Suppressor macrophage (primary cell): ENCODE data around the gene ARHGDIG.

ENCODE experiments used
- DNase-seq, 4 experiments: peaks; one replicate each; pipeline ENCODE4 v3.0.0-alpha.2; 2020 to 2022

Gene ARHGDIG

DNA sequence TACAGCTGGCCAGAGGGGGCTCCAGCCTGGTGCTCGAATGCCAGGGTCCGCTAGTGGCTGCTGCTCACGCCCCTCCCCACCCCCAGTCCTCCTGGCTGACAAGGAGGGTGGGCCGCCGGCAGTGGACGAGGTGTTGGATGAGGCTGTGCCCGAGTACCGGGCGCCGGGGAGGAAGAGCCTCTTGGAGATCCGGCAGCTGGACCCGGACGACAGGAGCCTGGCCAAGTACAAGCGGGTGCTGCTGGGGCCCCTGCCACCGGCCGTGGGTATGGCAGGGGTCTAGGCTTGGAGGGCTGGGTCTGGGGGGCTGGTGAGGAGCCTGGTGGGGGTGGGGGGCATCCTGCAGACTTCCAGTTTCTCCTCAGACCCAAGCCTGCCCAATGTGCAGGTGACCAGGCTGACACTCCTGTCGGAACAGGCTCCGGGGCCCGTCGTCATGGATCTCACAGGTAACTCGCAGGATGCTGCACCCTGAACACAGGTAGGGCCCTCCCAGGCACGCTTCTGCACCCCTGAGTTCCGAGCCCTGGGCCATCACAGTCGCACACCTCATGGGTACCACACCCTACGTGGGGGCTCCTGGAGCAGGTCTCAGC lies 1.4 kb downstream of the ARHGDIG start:
- no peak for DNase-seq

DNA sequence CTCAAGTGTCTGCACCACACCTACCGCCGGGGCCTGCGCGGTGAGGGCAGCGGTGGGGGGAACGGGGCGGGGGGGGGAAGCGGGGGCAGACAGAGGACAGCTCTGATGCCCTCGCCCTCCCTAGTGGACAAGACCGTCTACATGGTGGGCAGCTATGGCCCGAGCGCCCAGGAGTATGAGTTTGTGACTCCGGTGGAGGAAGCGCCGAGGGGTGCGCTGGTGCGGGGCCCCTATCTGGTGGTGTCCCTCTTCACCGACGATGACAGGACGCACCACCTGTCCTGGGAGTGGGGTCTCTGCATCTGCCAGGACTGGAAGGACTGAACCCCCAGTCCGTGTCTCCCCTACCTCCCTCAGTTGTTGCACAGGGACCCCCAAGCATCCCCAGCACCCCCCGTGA lies 2.1 kb downstream of the ARHGDIG start:
- no peak for DNase-seq

DNA sequence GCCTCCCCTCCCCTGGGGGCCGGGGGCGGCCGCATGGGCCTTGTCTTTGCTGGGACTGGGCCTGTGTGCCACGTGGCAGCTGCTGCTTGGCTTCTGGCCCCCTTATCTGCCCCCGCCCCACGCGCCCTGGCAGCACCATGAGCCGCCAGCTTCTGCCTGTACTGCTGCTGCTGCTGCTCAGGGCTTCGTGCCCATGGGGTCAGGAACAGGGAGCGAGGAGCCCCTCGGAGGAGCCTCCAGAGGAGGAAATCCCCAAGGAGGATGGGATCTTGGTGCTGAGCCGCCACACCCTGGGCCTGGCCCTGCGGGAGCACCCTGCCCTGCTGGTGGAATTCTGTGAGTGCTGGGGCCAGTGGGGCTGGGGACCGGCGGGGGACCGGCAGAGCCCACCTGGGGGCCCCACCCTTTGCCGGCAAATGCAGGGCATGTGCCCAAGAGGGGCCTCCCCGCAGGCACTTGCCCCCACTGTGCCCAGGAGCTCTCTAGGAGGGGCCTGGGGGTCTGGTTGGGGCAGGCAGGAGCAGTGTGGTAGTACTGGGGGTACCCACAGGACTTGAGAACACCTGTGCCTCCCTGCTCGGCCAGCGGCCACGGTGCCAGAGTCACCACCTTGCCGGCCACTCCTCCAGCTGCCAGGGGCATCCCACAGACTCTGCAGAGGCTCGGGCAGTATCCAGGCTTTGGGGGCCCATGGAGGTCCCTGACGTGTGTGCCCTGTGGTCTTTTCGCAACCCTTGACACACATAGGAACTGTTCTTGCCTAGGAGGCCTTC lies 2.8 kb downstream of the ARHGDIG start, which contains the start of gene PDIA2:
Gene PDIA2 (plus strand): TSS at position 132 of the 773 bp plus-strand sequence. CDS start 6 bp downstream, at position 138.
- DNase-seq: no peak

DNA sequence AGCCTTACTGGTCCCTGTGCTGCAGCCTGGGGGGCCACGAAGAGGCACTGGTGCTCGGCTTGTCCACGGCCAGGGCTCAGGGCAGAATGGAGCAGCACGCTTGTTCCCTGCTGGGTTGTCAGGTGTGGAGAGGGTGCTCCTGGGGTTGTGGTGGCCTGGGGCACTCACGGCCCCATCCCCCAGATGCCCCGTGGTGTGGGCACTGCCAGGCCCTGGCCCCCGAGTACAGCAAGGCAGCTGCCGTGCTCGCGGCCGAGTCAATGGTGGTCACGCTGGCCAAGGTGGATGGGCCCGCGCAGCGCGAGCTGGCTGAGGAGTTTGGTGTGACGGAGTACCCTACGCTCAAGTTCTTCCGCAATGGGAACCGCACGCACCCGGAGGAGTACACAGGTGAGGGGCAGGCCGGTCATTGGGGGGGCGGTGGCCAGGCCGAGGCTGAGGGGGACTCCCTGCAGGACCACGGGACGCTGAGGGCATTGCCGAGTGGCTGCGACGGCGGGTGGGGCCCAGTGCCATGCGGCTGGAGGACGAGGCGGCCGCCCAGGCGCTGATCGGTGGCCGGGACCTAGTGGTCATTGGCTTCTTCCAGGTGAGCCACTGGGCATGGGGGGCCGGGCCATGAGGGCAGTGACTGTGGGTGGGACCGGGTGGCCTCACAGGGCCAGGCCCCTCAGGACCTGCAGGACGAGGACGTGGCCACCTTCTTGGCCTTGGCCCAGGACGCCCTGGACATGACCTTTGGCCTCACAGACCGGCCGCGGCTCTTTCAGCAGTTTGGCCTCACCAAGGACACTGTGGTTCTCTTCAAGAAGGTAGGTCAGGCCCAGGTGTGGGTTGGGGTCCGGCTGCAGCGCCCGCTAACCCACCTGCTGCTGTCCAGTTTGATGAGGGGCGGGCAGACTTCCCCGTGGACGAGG lies 4.1 kb downstream of the ARHGDIG start:
- DNase-seq: no peak

DNA sequence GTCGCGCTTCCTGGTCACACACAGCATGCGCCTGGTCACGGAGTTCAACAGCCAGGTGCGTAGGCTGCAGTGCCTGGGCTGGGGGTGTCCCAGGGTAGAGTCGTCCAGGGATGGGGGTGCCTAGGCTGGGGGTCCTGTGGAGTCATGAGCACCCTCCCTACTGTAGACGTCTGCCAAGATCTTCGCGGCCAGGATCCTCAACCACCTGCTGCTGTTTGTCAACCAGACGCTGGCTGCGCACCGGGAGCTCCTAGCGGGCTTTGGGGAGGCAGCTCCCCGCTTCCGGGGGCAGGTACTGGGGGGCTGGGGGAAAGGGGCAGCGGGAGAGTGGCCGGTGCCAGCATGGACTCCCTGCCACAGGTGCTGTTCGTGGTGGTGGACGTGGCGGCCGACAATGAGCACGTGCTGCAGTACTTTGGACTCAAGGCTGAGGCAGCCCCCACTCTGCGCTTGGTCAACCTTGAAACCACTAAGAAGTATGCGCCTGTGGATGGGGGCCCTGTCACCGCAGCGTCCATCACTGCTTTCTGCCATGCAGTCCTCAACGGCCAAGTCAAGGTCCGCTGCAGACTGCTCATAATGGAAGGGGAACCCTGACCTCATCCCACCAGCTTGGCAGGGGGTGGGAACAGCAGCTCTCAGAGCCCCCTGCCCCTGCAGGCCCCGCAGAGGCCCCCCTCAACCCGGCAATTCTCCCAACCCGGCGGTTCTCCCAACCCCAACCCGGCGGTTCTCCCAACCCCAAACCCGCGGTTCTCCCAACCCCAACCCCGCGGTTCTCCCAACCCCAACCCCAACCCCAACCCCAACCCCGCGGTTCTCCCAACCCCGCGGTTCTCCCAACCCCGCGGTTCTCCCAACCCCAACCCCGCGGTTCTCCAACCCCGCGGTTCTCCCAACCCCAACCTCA lies 5.0 kb downstream of the ARHGDIG start:
- no peak for DNase-seq

DNA sequence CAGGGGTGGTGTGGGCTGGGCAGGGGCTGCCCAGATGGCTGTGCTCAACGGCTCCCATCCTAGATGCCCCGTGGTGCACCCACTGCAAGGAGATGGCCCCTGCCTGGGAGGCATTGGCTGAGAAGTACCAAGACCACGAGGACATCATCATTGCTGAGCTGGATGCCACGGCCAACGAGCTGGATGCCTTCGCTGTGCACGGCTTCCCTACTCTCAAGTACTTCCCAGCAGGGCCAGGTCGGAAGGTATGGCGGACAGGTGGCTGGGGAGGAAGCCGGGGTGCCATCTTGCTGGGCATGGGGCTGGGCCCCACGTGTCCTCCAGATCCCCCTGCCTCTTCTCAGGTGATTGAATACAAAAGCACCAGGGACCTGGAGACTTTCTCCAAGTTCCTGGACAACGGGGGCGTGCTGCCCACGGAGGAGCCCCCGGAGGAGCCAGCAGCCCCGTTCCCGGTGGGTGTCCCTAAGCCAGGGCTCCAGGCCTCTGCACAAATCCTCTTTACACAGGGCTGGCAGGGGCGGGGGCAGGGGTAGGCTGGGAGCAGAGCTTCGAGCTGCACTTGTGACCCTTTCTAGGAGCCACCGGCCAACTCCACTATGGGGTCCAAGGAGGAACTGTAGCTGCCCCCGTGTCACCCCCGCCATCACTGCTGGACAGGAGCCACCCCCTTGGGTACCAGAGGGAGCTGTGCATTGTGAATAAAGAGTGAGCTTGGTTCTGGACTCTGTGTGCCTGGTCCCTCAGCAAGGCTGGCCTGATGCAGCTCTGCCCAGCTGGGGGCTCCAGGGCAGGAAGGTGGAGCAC lies 6.3 kb downstream of the ARHGDIG start:
- no peak for DNase-seq

DNA sequence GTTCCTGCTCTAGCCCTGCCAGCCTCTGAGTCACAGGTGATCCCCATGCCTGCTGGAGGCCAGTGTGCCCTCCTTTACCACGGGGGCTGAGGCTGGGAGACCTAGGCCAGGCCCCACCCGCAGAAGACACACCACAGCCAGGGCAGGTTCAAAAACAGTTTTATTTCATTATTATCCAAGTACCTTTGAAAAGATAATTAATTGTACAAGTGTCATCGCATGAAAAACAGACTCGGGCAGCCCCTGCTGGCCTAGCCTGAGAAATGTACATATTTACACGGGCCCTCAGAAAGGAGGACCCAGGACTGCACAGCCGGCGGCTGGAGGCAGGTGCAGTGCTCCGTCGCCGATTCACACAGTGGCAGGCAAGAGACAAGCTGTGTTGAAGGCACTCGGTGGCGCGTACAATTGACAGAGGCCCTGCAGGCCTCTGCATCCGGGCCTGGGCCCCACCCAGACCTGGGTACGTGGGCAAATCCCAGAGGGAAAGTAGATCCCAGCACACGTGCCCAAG lies 7.0 kb downstream of the ARHGDIG start:
- no peak for DNase-seq

DNA sequence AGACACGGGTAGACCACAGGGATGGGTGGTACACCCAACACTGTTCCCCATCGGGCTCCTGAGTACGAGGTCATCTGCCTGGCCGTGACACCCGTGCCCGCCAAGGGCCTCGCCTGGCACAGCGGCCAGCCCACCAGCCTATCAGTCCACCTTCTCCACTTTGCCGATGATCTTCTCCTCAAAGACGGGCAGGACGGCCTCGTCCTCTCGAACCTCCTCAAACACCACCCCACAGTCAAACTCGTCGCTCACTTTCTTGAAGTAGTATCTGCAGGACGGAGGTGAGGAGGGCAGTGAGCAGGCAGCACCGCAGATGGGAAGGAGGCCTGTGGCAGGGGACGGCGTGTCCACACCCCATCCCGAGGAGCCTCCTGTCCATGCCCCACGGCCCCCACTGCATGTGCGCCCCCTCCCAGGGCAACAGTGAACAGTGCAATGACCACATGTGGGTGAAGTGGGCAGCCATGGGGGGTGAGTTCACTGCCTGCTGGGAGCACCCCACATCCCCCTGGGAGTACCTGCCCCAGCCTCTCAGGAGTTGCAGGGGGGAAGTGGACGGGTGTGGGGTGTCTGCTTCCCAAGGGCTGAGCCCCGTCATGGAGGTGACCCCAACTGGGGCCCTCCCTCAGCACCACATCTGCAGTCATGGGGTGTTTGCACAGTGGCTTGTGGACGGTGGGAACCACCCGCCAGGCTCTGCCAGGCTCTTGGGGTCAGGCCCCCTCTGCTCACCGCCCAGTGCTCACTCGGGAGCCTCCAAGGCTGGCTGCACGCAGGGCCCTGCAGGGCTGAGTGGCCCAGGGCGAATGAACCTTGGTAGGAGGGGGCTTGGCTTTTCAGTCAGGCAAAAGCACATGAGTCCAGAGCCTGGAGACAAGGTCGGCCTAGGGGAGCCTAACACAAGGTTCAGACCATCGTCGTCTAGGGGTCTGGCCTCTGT lies 7.9 kb downstream of the ARHGDIG start:
- DNase-seq: no peak

DNA sequence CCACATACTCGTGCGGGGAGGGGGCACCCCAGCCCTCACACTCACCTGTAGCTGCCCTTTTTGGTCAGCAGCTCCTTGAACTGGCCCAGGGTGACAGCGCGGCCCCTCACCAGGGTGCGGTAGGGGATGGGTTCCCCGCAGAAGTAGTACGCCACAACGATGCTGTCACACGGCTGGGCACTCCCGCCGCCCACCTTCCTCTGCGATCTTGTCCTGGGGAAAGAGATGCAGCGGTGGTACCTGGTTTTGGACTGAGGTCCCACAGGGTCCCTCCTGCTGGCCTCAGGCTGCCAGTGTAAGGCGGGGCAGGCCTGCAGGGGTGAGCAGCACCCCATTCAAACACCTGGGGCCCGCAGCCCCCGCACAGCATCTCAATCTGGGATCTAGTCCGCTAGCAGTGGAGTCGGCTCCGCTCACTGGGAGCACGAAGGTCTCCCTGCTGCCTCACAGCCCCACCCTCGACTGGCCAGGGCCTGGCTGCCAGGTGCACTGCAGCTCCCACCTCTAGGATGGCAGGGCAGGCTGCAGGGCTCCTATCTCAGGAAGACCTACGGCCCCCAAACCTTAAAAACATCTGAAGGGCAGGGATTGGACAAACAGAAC lies 9.1 kb downstream of the ARHGDIG start:
- no peak for DNase-seq

DNA sequence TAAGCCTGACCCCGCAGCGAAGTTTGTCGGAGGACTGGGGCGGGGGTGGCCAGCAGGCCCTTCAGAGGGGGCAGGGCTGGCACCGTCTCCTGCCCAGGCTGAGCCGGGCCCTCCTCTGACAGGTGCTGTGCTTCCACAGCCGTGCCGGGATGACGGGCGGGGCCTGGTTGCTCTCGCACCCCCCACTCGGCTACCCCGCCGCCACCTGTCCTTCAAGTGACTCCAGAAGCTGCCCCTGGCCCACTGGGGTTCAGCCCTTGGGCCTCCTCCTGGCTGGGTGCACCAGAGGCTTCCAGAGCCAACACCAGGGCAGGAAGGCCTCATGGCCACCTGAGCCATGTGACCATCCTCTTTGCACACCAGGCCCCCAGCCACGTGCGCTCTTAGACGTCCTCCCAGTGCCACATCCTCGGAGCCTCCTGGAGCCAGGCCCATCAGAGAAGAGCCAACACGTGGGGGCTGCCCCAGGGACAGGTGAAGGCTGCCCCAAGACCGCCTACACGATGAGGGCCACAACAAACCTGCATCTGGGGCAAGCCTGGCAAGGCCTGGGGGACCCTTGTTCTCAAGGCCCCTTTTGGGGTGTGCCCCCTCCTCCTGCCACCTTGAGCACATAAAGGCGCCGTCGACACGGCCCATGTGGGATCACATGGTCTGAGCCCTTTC lies 9.8 kb downstream of the ARHGDIG start:
- DNase-seq: no peak

DNA sequence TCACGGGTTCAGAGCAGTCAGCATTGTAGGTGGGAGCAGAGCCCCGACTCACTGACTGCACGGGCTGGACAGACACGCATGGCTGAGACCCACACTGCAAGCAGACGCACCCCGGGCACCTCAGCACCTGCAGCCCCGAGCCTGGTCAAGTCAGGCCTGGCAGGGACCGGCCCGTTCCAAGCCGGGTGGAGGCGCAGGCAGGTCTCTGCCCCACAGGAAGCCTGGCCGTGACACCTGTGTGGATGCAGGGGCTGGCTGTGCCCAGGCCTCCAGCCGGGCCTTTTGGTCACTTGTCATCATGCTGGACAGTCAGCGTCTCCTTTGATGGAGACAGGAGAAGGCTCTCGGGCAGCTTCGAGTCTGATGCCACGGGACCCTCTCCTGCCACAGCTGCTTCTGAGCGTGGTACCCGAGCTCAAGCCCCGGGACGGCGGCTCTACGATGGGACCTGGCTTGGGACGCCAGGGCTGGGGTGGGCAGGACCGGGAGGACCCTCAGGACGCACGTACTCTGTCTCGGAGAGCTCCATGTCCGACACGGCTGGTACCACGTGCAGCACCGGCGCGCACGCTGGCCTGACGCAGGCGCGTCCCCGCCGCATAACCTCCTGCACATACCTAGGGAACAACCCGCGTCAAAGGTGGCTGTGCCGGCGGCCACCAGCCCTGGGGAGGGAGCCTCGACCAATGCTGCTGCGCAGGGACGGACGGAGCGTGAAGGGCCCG lies 10.5 kb downstream of the ARHGDIG start:
- DNase-seq: no peak

DNA sequence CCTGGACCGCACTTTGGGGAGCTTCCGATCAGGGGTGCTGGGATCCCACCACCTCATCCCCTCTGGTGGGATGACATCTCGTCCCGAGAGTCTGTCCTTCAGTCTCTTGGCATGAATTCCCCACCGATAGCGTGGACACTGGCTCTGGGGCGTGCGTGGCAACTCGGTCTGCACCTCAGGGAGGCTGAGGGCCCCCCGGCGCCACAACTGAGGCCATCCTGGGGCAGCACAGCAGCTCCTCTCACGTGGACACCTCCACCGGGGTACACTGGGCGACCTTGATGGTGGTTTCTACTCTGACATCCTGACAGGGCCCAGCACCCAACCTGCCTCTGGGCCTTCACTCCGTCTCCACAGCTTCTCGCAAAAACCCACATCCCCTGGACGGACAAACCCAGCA lies 11.1 kb downstream of the ARHGDIG start:
- DNase-seq: no peak

DNA sequence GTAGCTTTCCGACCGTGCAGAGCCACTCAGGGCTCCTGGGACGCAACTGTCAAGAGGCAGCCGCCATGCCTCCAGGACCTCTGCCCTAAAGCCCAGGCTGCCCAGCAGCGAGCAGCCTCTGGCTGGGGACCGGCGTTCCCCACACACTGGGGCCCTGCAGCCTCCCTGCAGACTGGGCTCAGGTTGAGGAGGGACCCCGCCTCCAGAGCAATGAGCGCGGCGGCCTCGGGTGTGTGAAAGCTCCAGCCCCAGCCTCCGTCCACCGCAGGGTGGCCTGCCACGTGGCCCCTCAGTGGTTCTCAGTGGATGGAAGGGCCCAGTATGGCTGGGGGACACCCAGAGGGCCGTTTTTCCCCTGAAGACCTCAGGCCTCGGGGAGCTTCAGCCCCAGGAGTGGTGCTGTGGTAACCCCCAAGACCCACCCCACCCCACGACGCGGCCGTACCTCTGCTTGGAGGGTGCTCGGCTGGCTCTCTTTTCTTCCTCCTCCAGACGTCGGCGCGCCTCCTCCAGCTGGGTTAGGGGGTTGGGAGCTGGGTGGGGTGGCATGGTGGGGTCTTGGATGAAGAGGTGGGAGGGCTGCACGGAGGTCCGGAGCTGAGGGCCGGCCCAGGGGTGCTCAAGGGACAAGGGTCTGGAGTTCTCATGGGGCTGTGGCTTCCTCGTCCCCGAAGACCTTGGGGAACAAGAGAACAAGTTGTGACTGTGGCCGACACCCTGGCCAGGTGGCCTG lies 12.8 kb downstream of the ARHGDIG start:
- no peak for DNase-seq

DNA sequence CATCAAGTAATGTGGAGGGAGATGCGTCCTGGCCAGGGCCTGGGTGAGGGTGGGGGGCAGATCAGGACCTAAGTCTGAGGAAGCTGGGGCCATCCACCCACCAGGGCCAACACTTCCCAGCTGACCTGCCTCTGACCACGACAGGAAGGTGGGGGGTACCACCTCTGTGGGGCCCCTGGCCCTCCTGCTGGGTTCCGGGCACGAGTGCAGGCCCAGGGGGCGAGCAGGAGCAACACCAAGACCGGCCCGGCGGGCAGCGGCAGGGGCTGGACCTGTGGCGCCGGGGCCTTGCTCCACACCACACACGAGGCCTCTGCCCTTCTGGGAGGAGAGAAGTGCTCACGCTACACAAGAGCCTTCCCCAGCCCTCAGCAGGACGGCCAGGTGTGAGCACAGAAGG lies 15.9 kb downstream of the ARHGDIG start:
- DNase-seq: no peak

DNA sequence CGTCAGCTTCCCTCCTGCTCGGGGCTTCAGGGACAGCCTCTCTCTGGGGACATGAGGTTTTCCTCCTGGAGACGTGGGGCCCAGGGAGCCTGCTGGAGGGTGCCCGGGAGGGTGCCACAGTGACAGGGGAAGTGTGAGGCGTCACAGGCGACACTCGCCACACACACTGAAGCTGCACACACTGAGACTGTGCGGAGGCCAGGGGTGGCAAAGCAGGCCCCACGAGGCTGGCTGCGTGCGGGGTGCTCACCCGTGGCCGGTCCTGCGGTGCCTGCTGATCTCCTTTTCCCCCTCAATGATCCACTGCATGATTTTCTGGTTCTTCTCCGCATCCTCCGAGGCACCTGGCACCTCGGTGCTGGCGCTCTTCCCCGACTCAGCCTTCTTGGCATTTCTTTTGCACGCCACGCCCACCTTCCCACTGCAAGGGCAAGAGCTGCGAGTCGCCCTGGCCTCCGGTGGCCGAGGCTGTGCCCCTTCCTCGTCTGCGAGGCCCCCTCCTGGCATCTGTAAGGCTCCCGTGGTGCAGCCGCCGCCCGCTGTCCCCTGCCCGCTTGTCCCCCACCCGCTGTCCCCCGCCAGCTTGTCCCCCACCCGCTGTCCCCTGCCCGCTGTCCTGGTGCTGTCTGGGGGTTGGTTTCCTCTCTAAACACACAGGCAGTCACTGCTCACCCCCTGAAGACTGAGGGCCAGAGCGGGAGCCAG lies 16.6 kb downstream of the ARHGDIG start:
- no peak for DNase-seq

DNA sequence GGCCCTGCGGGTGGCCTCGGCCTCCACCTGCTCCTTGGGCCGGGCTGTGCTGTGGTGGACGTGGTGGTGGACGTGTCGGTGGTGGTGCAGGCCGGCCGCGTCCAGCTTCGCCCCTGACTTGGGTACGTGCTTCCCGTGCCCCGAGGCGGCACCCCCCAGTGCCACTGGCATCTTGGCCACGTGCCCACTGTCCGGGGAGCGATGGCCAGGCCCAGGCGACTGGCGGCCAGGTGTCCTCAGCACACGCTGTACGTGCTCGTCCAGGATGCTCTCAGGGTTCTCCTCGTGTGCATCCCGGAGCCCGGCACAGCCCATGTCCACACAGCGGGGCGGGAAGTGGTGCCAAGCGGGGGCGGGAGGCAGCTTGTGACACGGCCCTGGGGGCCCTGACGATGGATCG lies 17.4 kb downstream of the ARHGDIG start:
- DNase-seq: no peak

DNA sequence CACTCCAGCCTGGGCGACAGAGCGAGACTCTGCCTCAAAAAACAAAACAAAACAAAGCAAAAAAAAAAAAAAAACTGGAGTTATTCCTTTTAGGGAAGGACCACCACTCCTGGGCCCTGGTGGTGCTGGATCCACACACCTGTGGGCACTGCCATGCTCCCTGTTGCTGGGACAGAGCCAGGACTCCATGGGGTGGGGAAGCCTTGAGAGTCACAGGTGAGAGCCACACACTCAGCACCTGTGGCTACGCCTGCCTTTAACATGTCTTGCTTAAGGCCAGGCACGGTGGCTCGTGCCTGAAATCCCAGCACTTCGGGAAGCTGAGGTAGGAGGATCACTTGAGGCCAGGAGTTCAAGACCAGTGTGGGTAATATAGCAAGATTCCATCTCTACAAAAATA lies 20.8 kb downstream of the ARHGDIG start:
- no peak for DNase-seq
